Breast epithelium (tissue), 3 donors: ENCODE data around the gene ST8SIA2.

ENCODE experiments used
- CTCF ChIP-seq, 3 donors: fragments of 450-650 bp; IDR thresholded peaks; one replicate each; pipeline ENCODE4 v1.5.1; 2016 to 2017; ENCODE audit warnings: antibody characterized with exemption in 3 of 3, mild to moderate bottlenecking in 3 of 3, moderate library complexity in 3 of 3
- POLR2AphosphoS5 ChIP-seq, 3 donors: sonication (generic); formaldehyde crosslinking; IDR thresholded peaks; one replicate each; pipeline ENCODE4 v1.6.1; 2017; ENCODE audit warnings: antibody characterized with exemption in 3 of 3

- no peak for TF ChIP-seq CTCF (IDR thresholded peaks at IDR 0.05)
- no peak for TF ChIP-seq POLR2AphosphoS5 (IDR thresholded peaks at IDR 0.05)
Observed at GRCh38 chr15:92355307-92355706, 38.4 kb upstream of the ST8SIA2 start.
